Posterior vena cava (tissue), 2 donors: ENCODE measurements around the gene MCHR1. TPM values are rescaled to one million over a fixed set of nuclear protein-coding genes. Genes with fewer than 3 reads are reported as not detected.

Source experiments
- DNase-seq: peaks from one replicate; pipeline ENCODE4 v3.0.0-alpha.2; 2020; ENCODE audit warnings: low spot score
- intact Hi-C, 2 donors: fragments of 100-400 bp; cut with DNase I; formaldehyde crosslinking; loops; one replicate each; pipeline versions ENCODE4 v1.14.1 to v1.14.2; 2022 to 2023
- total RNA-seq, 2 donors: library from RNA; stranded (reverse); fragmentation: NEBNext Ultra II Directional; extraction: Animal tissue kit (Norgen Biotek cat#: 25700); gene quantifications; one replicate each; pipeline ENCODE4 v1.2.1, GENCODE V29; 2021
- donor health status: DM: yes; HTN: yes; CAD: no.
- donor health status: DM: yes; HTN: yes; CAD: no.

Gene MCHR1
- total RNA-seq, 2 donors from 2014 or later = 0.52 to 2.7 TPM

DNA sequence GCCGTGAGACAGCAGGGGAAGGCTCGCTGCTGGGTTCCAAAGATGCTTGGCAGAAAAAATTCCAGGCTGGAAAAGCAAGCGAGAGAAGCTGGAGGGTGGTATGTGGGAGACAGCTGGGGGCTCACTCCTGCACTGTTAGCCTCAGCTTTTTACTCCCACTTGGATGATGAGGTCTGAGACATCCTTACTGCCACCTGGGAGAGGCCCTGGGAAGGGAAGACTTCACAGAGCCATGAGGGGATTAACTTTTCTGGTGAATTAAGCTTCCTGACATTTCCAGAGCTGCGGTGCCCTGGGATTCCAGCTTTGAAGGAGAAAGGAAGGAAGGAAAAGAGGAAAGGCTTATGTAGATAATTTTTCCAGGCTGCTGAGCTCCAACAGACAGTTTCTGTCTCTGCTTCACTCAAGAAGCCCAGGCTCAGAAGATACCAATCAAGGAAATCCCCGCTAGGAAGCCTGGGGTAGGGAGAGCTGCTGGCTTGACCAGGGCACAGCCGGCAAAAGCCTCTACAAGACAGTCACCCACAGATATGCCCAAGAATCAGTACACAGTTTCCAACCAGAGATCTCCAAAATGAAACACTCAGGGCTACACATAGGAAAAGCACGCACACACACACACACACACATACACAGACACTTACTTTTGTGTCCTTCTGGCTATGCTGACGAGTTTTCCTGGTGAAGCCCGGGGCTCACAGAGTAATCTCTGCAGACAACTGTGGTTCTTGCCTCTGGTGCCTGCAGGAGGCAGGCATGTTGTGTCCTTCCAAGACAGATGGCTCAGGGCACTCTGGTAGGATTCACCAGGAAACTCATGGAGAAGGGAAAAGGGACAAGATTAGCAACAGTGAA, 907 bp downstream of the MCHR1 start:
- no peak for DNase-seq
- intact Hi-C loops = loop anchor here (5.0 kb wide), 1 partner anchor 77 kb away; no protein-coding TSS in a partner anchor

DNA sequence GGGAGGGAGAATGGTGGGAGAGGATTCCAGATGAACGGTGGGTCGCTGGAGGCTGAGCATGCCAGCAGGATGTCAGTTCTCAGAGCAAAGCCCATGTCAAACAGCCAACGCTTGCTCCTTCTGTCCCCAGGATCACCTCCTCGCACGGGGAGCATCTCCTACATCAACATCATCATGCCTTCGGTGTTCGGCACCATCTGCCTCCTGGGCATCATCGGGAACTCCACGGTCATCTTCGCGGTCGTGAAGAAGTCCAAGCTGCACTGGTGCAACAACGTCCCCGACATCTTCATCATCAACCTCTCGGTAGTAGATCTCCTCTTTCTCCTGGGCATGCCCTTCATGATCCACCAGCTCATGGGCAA, 1.5 kb downstream of the MCHR1 start:
- intact Hi-C loops = loop anchor here (5.0 kb wide), 1 partner anchor 76 kb away; no protein-coding TSS in a partner anchor
- DNase-seq = no peak

DNA sequence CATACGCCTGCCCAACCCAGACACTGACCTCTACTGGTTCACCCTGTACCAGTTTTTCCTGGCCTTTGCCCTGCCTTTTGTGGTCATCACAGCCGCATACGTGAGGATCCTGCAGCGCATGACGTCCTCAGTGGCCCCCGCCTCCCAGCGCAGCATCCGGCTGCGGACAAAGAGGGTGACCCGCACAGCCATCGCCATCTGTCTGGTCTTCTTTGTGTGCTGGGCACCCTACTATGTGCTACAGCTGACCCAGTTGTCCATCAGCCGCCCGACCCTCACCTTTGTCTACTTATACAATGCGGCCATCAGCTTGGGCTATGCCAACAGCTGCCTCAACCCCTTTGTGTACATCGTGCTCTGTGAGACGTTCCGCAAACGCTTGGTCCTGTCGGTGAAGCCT, 2.2 kb downstream of the MCHR1 start:
- DNase-seq = no peak
- intact Hi-C loops = loop anchor here (5.0 kb wide), 1 partner anchor 76 kb away; no protein-coding TSS in a partner anchor

DNA sequence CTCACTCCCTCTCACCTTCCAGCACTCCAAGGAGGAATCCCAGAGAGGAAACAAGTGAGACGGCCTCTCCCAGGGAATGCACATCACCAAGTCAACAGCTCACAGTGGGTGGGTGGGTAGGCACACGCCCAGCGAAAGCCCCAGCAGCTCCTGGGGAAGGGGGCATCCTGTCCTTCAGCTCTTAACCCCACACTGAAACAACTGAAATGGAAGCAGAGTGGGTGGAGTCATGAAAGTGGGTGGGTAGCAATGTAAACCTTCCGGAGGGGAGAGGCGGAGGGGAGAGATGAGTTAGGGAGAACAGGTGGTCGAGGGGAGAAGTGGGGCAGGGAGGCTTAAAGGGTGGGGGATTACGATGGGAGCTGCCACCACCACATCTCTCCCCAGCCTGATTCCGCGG, 5.4 kb downstream of the MCHR1 start:
- DNase-seq = no peak
- intact Hi-C loops = loop anchor here (5.0 kb wide), 1 partner anchor 73 kb away; no protein-coding TSS in a partner anchor

DNA sequence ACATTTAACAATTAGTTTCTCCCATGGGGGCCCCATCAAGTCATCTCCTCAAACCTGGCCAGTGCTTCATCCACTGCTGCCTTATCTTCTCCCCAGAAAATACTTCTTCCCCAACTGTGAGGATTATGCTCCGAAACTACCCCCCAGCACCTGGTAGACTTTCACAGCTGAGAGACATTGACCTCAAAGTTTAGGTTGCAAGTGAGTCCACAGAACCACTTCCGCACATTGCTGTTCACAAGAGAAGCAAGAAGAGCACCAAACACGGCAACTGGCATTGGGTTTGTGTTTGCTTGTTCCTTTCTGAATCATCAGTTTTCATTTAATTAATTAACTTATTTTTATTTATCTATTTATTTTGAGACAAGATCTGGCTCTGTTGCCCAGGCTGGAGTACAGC, 6.1 kb downstream of the MCHR1 start:
- intact Hi-C loops = no loop called here
- DNase-seq = no peak

DNA sequence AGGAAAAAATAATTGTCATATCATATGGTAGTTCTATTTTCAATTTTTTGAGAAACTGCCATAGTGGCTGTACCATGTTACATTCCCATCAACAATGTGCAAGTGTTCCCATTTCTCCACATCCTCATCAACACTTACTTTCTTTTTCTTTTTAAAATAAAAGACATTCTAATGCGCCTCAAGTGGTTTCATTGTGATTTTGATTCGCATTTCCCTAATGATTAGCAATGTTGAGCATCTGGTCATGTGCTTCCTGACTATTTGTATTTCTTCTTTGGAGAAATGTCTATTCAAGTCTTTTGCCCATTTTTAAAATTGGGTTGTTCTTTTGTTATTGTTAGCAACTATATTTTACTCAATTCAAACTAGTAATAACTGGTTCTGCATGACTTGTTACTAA, 8.4 kb downstream of the MCHR1 start:
- intact Hi-C loops = no loop called here
- no peak for DNase-seq

DNA sequence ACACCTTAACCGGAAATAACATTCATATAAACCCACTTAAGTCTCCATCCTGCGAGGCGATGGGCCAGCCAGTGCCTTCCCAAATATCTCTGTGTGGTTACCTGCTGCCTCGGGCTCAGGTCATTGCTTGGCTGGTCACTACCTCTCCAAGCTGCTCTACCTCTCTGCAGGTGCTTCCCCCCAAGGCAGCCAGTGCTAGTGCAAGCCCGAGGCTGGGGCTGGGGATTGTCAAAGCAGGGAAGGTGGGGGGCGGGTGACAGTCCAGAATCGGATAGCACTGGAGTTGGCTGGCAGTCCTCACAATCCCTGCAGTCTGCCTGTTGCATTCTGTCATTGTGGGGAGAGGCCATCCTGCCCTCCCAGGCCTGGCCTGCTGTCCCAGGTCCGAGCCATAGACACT, 11.1 kb downstream of the MCHR1 start:
- intact Hi-C loops = loop anchor here in 1 of 2 donors (5.0 kb wide), 1 partner anchor 57 kb away; no protein-coding TSS in a partner anchor

DNA sequence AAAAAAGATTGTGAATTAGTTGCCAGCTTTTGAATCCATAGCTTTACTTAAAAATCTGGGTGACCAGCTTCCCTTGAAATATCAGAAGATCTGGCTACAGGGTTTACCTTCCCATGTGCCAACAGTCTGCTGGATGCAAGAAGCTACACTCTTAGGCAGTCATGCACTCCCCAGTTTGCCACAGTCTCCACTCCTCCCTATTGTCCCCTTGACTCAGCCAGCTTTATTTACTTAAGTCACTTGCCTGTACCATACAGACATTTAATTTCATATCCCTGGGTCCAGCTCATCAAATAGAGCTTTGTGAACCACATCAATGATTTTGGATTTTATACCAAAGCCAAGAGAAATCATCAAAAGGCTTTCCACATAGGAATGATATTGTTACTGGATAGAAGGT, 12.2 kb downstream of the MCHR1 start:
- intact Hi-C loops = loop anchor here in 1 of 2 donors (5.0 kb wide), 1 partner anchor 56 kb away; no protein-coding TSS in a partner anchor
- DNase-seq = no peak

More for the DNA sequence above, 11.1 kb downstream of the MCHR1 start:
- DNase-seq = no peak

DNA sequence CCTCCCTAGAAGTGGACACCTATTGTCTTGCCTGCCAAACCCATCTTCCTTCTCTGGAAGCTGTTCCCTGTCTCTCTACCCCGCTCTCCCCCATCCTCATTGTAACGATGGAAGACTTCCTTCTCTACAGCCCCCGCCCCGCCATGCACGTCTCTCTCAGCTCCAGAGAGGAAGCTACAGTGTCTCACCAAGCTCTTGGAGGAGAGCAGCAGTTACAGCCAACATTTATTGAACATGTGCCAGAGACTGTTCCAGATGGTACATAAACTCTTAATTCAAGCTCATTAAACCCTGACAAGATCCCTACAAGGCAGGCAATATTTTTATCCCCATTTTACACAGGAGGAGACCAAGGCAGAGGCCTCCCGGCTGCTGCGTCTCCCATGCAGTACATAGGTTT, 15.1 kb downstream of the MCHR1 start:
- DNase-seq = no peak
- intact Hi-C loops = loop anchor here in 1 of 2 donors (5.0 kb wide), 1 partner anchor 53 kb away; no protein-coding TSS in a partner anchor

DNA sequence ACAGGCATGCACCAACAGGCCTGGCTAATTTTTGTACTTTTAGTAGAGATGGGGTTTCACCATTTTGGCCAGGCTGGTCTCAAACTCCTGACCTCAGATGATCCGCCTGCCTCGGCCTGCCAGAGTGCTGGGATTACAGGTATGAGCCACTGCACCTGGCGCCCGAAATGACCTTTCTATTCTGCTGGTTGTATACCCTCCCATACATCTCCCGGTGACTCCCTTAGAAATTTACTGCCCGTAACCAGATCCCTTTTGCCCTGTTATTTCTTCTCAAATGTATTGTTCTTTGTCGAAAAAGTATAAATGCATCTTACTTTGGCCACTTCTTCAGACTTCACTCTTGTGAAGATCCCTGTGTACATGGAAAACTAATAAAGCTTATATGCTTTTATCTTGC, 22.0 kb downstream of the MCHR1 start:
- intact Hi-C loops = no loop called here
- no peak for DNase-seq

DNA sequence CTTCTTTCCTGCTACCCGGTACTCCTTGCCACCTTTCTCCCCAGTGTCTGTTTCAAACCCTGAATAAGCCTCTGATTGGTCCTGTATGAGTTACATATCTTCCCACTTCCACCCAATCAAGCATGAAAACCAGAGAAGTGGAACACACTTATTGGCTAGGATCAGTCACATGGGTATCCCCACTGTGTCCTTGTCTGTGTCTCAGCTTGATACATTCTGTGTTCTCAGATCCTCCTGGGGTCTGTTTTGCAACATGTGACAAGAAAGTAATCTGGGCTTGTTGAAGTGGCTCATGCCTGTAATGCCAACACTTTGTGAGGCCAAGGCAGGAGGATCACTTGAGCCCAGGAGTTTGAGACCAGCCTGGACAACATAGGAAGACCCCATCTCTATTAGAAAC, 23.9 kb downstream of the MCHR1 start:
- intact Hi-C loops = no loop called here
- DNase-seq = no peak

DNA sequence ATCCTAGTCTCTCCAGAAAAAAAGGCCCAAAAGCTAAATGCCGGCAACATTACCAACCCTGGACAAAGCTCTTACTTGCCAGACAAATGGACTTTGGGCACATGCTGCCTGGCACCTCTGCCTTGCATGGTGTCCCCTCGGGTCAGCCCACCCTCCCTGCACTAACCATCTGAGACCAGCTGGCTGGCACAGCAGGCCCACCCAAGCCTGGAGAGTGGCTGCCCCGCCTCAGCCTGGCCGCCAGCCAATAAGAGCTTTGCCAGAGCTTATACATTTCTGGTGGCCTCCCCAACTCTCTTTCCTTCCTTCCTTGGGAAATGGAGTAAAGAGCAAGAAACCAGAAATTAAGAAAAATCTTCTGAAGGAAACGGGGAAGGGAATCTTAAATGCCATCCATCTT, 24.5 kb downstream of the MCHR1 start:
- DNase-seq = no peak
- intact Hi-C loops = no loop called here

DNA sequence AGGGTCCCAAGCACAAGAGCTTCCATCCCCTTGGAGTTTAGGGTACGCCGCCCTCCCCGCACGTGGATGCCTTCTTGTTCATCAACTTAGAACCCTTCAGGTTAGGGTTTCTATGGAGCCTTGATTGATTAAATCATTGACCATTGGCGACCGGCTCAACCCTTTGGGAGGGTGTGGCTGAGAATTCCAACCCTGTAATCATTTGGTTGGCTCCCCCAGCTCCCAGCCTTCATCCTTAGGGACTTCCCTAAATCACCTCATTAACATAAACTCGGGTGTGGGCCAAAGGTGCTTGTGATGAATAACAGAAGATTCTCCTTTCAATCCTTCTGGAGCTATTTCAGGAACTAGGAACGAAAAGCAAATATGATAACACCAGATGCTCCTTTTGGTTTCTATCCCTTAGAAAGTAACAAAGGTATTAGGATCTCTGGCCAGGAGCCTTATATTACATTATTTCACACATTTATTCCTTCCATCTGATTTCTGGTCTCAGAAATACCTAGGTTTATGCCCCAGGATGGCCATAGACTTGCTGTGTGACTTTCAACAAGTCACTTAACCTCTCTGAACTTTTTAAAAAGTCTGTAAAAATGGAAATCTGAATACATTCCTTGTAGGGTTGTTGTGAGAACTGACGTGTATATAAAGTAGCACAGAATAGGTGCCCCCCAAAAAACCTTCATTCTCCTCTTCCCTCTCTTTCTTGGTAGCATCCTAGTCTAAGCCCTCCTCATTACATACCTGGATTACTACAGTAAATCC, 26.8 kb downstream of the MCHR1 start:
- no peak for DNase-seq
- intact Hi-C loops = no loop called here

DNA sequence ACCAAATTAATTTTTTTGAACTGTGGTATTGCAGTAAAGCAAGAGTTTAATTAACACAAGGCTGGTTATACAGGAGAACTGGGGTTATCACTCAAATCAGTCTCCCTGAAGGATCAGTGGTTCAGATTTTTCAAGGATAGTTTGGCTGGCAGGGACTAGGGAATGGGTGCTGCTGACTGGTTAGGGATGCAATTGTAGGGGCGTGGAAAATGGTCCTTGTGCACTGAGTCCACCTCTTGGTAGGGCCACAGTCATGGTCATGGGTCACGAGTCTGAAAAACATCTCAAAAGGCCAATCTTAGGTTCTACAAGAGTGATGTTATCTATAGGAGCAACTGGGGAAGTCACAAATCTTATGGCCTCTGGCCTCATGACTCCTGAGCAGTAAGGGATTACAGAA, 27.9 kb downstream of the MCHR1 start:
- DNase-seq = no peak
- intact Hi-C loops = no loop called here

DNA sequence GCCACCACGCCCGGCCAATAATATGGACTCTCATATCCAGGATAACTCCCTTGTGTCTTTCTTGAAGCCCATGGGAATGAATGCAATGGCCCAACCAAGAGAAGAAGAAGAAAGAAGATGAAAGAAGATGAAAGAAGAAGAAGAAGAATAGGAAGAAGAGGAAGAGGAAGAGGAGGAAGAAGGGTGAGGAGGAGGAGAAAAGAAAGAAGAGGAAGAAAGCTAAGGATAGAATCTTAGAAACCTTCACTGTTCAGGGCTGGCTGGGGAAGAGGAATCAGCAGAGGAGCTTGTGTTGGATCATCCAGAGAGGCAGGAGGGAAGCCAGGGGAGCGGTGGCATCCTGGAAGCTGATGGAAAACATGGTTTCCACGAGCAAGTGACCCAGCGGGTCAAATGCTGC, 28.9 kb downstream of the MCHR1 start:
- intact Hi-C loops = no loop called here
- DNase-seq = no peak

DNA sequence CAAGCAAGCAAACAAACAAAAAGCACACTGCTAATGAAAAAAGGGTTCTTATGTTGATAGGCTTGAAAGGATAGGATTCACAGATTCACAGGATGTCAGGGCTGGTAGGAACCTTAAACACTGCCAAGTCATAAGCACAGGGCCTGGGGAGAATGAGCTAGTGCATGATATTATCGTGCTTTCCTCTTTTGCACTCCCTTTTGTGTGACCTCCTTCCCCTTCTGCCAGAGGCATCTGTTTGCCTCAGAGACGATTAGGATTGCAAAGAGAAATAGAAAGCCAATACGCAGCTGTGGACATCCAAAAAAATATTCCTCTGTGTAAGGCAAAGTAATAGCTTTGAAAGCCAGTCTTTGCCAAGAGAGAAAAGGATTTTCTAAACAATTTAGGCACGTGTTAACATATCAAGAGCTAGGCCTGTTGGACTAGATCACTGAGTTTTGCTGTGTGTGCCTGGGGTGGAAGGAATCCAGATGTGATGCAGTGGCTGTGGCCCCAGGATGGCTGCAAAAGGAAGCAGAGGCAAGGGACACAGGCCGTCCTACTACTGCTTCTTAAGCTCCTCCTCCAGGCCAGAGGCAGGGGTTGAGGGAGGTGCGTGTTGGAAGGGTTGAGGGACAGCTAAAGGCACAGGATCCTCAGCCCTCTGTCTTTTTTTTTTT, 30.6 kb downstream of the MCHR1 start:
- intact Hi-C loops = no loop called here
- DNase-seq = no peak

DNA sequence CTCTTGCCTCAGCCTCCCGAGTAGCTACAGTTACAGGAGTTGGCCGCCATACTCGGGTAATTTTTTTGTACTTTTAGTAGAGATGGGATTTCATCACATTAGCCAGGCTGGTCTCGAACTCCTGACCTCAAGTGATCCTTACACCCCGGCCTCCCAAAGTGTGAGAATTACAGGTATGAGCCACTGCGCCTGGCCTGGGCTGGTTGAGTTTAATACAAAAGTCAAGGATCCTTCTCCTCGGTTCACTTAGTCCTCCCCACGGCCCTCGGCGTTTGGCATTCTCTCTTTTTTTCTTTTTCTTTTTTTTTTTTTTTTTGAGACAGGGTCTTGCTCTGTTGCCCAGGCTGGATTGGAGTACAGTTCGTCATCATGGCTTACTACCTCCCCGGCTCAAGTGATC, 33.0 kb downstream of the MCHR1 start:
- no peak for DNase-seq
- intact Hi-C loops = no loop called here

DNA sequence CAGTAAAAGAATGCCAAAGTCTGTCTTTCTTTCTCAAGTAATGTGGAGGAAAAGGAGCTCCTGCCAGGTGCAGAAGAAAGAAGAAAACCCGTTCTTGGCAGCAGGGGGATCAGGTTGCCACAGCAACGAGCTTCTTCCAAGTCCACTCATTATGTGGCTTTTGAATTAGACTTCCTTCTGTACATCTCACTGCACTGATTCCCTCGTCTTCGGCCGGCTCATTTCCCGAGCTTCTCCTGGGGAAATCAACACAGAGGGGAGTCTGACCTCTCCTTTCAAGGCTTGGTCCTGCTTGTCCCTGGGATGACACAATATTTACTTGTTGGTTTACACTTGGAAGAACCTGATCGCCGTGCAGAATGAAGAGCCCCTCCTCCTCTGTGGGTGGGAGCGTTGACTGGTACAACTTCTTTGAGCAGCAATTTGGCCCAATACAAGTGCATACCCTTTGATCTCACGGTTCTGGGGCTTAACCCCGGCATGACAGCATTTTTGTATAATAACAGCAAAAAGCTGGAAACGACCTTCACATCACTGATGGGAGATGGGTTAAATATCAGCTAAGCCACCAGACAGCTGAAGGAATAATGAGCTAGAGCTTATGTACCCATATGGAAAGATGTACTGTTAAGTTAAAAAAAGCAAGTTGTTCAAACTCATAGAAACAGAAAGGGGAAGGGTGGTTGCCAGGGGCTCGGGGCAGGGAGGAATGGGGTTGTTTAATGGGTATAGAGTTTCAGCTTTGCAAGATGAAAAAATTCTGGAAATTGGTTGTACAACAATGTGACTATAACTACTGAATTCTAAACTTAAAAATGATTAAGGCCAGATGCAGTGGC, 35.4 kb downstream of the MCHR1 start:
- DNase-seq = no peak
- intact Hi-C loops = no loop called here

DNA sequence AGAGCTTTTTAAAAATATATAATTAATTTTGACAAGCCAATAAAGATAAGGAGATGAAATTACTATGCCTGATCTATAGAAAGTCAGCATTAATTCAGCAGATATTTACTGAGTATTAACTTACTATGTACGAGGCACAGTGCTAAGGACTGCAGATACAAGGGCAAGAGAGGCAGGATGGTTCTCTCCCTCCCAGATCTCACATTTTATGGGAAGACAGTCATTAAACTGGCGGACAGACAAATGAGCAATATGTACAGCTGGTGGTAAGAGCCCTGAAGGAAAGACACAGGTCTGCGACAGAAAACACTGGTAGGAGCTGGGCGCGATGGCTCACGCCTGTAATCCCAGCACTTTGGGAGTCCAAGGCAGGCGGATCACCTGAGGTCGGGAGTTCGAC, 36.8 kb downstream of the MCHR1 start:
- intact Hi-C loops = no loop called here
- no peak for DNase-seq
